SU-DHL-6 (cell line): Measurements from ENCODE around the gene CDK14.

ENCODE experiments used
- EZH2phosphoT487 ChIP-seq: fragments of 200-600 bp; sonication (generic), shearing (Covaris generic); conservative IDR thresholded peaks from 2 replicates; pipeline ENCODE4 v1.6.1; 2018; ENCODE audit warnings: mild to moderate bottlenecking, antibody characterized with exemption, low read length, moderate library complexity, mixed read lengths
- TF ChIP-seq, protein P1 (sequence below): fragments of 200-600 bp; sonication (generic); IDR thresholded peaks from one replicate; pipeline ENCODE4 v1.5.1; 2017; ENCODE audit warnings: antibody characterized with exemption, mild to moderate bottlenecking, low read length, moderate library complexity; ENCODE audit not compliant: insufficient read depth, poor library complexity, severe bottlenecking

DNA sequence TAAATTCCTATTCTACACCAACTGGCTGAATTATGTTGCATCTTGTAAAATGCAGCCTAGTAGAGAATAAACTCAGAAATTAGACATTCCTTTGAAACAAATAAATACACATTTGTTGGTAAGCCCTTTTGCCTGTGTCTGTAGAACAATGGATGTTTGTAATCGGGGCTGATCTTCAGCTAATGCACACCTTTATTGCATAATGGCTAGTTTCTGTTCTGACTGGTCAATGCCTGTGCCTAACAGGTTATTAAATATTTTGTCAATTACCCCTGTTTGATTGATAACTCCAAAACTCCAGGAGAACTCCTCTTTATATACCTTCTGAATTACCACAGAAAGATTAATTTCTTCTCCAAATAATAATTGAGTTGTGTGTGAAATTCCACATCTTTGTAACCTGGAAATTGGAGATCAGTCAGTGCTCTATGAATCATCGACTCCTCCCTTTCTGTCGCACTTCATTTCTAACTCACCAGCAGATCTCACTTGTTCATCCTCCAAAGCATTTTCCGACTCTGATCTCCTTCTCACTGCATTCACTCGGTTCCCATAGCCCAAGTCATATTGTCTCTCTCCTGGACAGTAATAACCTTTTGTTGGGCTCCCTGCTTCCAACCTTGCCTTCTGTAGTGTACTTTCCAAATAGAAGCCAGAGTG lies 472.1 kb downstream of the CDK14 start:
- TF ChIP-seq, protein P1, sequence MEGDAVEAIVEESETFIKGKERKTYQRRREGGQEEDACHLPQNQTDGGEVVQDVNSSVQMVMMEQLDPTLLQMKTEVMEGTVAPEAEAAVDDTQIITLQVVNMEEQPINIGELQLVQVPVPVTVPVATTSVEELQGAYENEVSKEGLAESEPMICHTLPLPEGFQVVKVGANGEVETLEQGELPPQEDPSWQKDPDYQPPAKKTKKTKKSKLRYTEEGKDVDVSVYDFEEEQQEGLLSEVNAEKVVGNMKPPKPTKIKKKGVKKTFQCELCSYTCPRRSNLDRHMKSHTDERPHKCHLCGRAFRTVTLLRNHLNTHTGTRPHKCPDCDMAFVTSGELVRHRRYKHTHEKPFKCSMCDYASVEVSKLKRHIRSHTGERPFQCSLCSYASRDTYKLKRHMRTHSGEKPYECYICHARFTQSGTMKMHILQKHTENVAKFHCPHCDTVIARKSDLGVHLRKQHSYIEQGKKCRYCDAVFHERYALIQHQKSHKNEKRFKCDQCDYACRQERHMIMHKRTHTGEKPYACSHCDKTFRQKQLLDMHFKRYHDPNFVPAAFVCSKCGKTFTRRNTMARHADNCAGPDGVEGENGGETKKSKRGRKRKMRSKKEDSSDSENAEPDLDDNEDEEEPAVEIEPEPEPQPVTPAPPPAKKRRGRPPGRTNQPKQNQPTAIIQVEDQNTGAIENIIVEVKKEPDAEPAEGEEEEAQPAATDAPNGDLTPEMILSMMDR: no peak
- TF ChIP-seq EZH2phosphoT487: no peak
